CD14-positive monocyte (primary cell): ENCODE measurements around the gene FRMPD1. TPM values are rescaled to one million over a fixed set of nuclear protein-coding genes. Genes with fewer than 3 reads are reported as not detected.
A peak's percentile ranks its signal among the peaks of the same experiment; 100 is the strongest.
"Not testable (repeated sequence)": the region's sequence is repeated elsewhere in the genome, so short reads cannot be mapped to it uniquely, and the experiment has no call there.

Experiments
- DNase-seq, 3 donors: peaks; one replicate each; pipeline ENCODE4 v3.0.0-alpha.2; 2011 to 2022
- H2AFZ ChIP-seq: 2 replicates; pipeline ENCODE4 v1.6.0; 2012; ENCODE audit warnings: mild to moderate bottlenecking, low read depth, low read length, inconsistent platforms; ENCODE audit not compliant: insufficient read depth, poor library complexity, severe bottlenecking
- H3K27ac ChIP-seq, 2 donors: 1 replicate in 1 of 2; 2 replicates in 1 of 2; pipeline ENCODE4 v1.5.1; 2012 to 2013; ENCODE audit warnings: low read length in 2 of 2, control low read depth in 1 of 2, inconsistent platforms in 1 of 2, low read depth in 1 of 2, mild to moderate bottlenecking in 1 of 2
- H3K27me3 ChIP-seq, 2 donors: one replicate each; pipeline versions ENCODE4 v1.6.0 to v1.6.1; 2011 to 2013; ENCODE audit warnings: low read length in 2 of 2; ENCODE audit not compliant: control insufficient read depth in 2 of 2, insufficient read depth in 2 of 2
- H3K36me3 ChIP-seq, 2 donors: replicated peaks in 1 of 2; 1 replicate in 1 of 2; 2 replicates in 1 of 2; pipeline versions ENCODE4 v1.5.1 to v1.6.1; 2012 to 2013; ENCODE audit warnings: low read length in 2 of 2, control low read depth in 1 of 2, inconsistent platforms in 1 of 2, mild to moderate bottlenecking in 1 of 2; ENCODE audit not compliant: insufficient read depth in 2 of 2, control insufficient read depth in 1 of 2
- H3K4me1 ChIP-seq, 2 donors: 1 replicate in 1 of 2; 2 replicates in 1 of 2; pipeline versions ENCODE4 v1.5.1 to v1.6.1; 2012 to 2013; ENCODE audit warnings: low read length in 2 of 2, control low read depth in 1 of 2, inconsistent platforms in 1 of 2, mild to moderate bottlenecking in 1 of 2, moderate library complexity in 1 of 2; ENCODE audit not compliant: insufficient read depth in 2 of 2, control insufficient read depth in 1 of 2
- H3K4me2 ChIP-seq: replicated peaks from 2 replicates; pipeline ENCODE3; 2012; ENCODE audit warnings: low read length, moderate library complexity, mild to moderate bottlenecking; ENCODE audit not compliant: poor library complexity, severe bottlenecking; ENCODE audit errors: extremely low read depth
- H3K4me3 ChIP-seq, 3 experiments: fragments of 200-600 bp in 1 of 3; sonication (generic) in 1 of 3; replicated peaks in 1 of 3; 1 replicate in 2 of 3; 2 replicates in 1 of 3; pipeline ENCODE4 v1.5.1; 2011 to 2013; ENCODE audit warnings: low read length in 3 of 3, mild to moderate bottlenecking in 3 of 3, control low read depth in 2 of 3, low read depth in 2 of 3, inconsistent platforms in 1 of 3, moderate library complexity in 1 of 3
- H3K79me2 ChIP-seq: 2 replicates; pipeline ENCODE4 v1.6.0; 2012; ENCODE audit warnings: mild to moderate bottlenecking, control low read depth, inconsistent platforms, low read length, moderate library complexity; ENCODE audit not compliant: insufficient read depth
- H3K9ac ChIP-seq: 2 replicates; pipeline ENCODE4 v1.6.0; 2017; ENCODE audit warnings: low read length, mild to moderate bottlenecking; ENCODE audit not compliant: insufficient read depth, poor library complexity, severe bottlenecking
- H3K9me3 ChIP-seq, 2 donors: replicated peaks in 1 of 2; 1 replicate in 1 of 2; 2 replicates in 1 of 2; pipeline versions ENCODE4 v1.5.1 to v1.6.1; 2012 to 2013; ENCODE audit warnings: low read length in 2 of 2, control low read depth in 1 of 2; ENCODE audit not compliant: control insufficient read depth in 1 of 2, insufficient read depth in 1 of 2
- H4K20me1 ChIP-seq: 2 replicates; pipeline ENCODE4 v1.6.0; 2012; ENCODE audit warnings: mild to moderate bottlenecking, low read length, control low read depth, moderate library complexity; ENCODE audit not compliant: insufficient read depth
- H3K27ac Mint-ChIP-seq, 7 donors: one replicate each; pipeline ENCODE4 v1.8.0; 2020; ENCODE audit warnings: mild to moderate bottlenecking in 7 of 7, mixed read lengths in 7 of 7, moderate library complexity in 6 of 7, inconsistent platforms in 2 of 7
- H3K27me3 Mint-ChIP-seq, 3 donors: one replicate each; pipeline ENCODE4 v1.8.0; 2021 to 2022; ENCODE audit warnings: low read depth in 3 of 3, mild to moderate bottlenecking in 3 of 3, mixed read lengths in 3 of 3, moderate library complexity in 3 of 3, inconsistent platforms in 1 of 3
- H3K36me3 Mint-ChIP-seq, 2 donors: one replicate each; pipeline ENCODE4 v1.8.0; 2020; ENCODE audit warnings: mixed read lengths in 2 of 2, inconsistent platforms in 1 of 2, mild to moderate bottlenecking in 1 of 2
- H3K4me1 Mint-ChIP-seq: one replicate; pipeline ENCODE4 v1.8.0; 2020; ENCODE audit warnings: mild to moderate bottlenecking, mixed read lengths
- H3K4me3 Mint-ChIP-seq, 2 donors: one replicate each; pipeline ENCODE4 v1.8.0; 2020; ENCODE audit warnings: mild to moderate bottlenecking in 2 of 2, mixed read lengths in 2 of 2, moderate library complexity in 1 of 2
- H3K9me3 Mint-ChIP-seq, 7 donors: one replicate each; pipeline ENCODE4 v1.8.0; 2020 to 2022; ENCODE audit warnings: mixed read lengths in 7 of 7, mild to moderate bottlenecking in 6 of 7, moderate library complexity in 6 of 7, inconsistent platforms in 2 of 7
- CTCF ChIP-seq: fragments of 200-600 bp; IDR thresholded peaks from one replicate; pipeline ENCODE4 v1.8.0; 2022; ENCODE audit warnings: antibody characterized with exemption, mild to moderate bottlenecking
- WGBS: methylation state at CpG from one replicate; pipeline ENCODE4 v1.1.5; 2013; ENCODE audit warnings: missing lambda C conversion rate; ENCODE audit not compliant: insufficient coverage; 5-methylcytosine and 5-hydroxymethylcytosine counted together
- intact Hi-C, 2 donors: fragments of 100-400 bp; cut with micrococcal nuclease; formaldehyde crosslinking; loops; one replicate each; pipeline versions ENCODE4 v1.15.0 to v1.15.1; 2023
- polyA minus RNA-seq: library from RNA; depleted of rRNA, polyadenylated mRNA; stranded (reverse); fragments of >200 nt; gene quantifications from 2 replicates; pipeline ENCODE4 v1.2.3, GENCODE V29; 2012
- polyA plus RNA-seq, 3 donors: library from polyadenylated mRNA; depleted of rRNA in 1 of 3; unstranded in 2 of 3; stranded (reverse) in 1 of 3; fragments of 300-500 nt in 2 of 3; fragments of >200 nt in 1 of 3; fragmentation: Illumina TruSeq in 2 of 3; gene quantifications; 1 replicate in 2 of 3; 2 replicates in 1 of 3; pipeline ENCODE4 v1.2.3, GENCODE V29; 2012 to 2021
- total RNA-seq, 12 experiments: library from RNA in 1 of 12; stranded (reverse) in 1 of 12; fragments of 120-200 nt in 1 of 12; gene quantifications; one replicate each; pipeline ENCODE4 v1.2.4 and lab custom pipeline; 2013 to 2026; ENCODE audit warnings: mixed read lengths in 6 of 12, inconsistent platforms in 1 of 12

Gene FRMPD1
- under 0.01 TPM for total RNA-seq (2013)
- polyA plus RNA-seq (under 1 TPM in 1 of 3 donors, not detected in 2; 0.03 TPM), polyA minus RNA-seq (0.08 TPM in 1 of 2 replicates, not detected in the other), total RNA-seq (lab: John Stamatoyannopoulos, UW) (0 to 1.3 (median 0.16) reads per million in 11 experiments)

GRCh38 chr9:37650873-37651768 lies at the start of gene FRMPD1:
TSS of gene FRMPD1 (plus strand) at chr9:37650954. CDS start at chr9:37692642, 41,688 bp downstream.
- DNase-seq = peak in 2 of 3 donors; percentile 3 to 8
- peaks cover 11 to 16% of the 10 kb centered on the region in 2 donors for H3K4me1 ChIP-seq
- Mint-ChIP-seq H3K4me3 (peak within 1 kb of the TSS; percentile 71 to 86), H3K27ac (peak within 1 kb of the TSS in 2 of 7 donors; percentile 39 to 75), H3K9me3 (peaks cover 0 to 8% (median 3%) of the 10 kb centered on the region in 7 donors), H3K4me1 (peaks cover 20% of the 10 kb centered on the region), H3K27me3 (peaks cover 59 to 70% (median 64%) of the 10 kb centered on the region in 3 donors), H3K36me3 (peaks cover 3 to 4% of the 10 kb centered on the region in 2 donors)
- TF ChIP-seq CTCF = no peak
- peaks cover 35 to 70% of the 10 kb centered on the region in 2 donors for H3K27me3 ChIP-seq
- H3K79me2 ChIP-seq = no peaks in the 10 kb centered on the region
- H3K36me3 ChIP-seq = no peaks in the 10 kb centered on the region
- no peaks in the 10 kb centered on the region for H4K20me1 ChIP-seq
- peaks cover 0 to 17% of the 10 kb centered on the region in 2 donors for H3K9me3 ChIP-seq
- H3K4me3 ChIP-seq = peak within 1 kb of the TSS; percentile 1 to 75 (median 26)
- intact Hi-C loops = no loop called here
- no peak within 1 kb of the TSS for H3K27ac ChIP-seq
- H3K4me2 ChIP-seq = peak within 1 kb of the TSS; percentile 87
- H3K9ac ChIP-seq = peak within 1 kb of the TSS; percentile 21
- WGBS = 2% methylated on average over 69 of the region's 73 CpGs
- H2AFZ ChIP-seq = peak within 1 kb of the TSS; percentile 83

GRCh38 chr9:37602061-37602460 lies 48.7 kb upstream of the FRMPD1 start:
- not testable (repeated sequence) for H3K79me2 ChIP-seq, H3K36me3 Mint-ChIP-seq, H3K27ac Mint-ChIP-seq, H3K27me3 ChIP-seq, H3K4me3 ChIP-seq, H3K4me1 ChIP-seq, H4K20me1 ChIP-seq, H3K9ac ChIP-seq, H3K36me3 ChIP-seq, H2AFZ ChIP-seq, H3K9me3 ChIP-seq, H3K4me1 Mint-ChIP-seq, H3K9me3 Mint-ChIP-seq, H3K27ac ChIP-seq, DNase-seq, H3K4me3 Mint-ChIP-seq, H3K4me2 ChIP-seq
- WGBS = 100% methylated on average over 1 of the region's 4 CpGs
- intact Hi-C loops = loop anchor here in 1 of 2 donors (5.0 kb wide), 1 partner anchor 50 kb away; no protein-coding TSS in a partner anchor
- H3K27me3 Mint-ChIP-seq = peaks cover 6 to 20% (median 7%) of the 10 kb centered on the region in 3 donors
